ENCODE results near the gene SPPL3.

DNA sequence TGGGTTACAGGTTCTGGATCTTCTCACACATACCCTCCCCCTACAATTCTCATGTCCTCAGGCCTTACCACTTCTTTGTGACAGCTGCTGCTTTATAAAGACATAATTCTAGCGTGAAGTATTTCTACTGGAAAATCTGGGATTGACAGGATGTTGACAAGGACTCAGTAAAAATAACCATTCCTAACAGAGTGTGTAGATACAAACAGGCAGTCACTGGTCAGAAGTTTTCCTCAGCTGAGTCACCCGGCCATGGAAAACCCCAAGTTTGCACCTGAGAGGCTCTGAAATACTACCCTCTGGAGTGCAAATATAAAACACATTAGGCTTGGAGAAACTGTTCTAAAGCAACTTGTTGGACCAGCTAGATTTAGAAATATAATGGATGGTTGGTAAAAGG lies 54.4 kb downstream of the SPPL3 start:
- TF ChIP-seq EZH2 (IDR thresholded peaks at IDR 0.05; ENCODE audit: borderline replicate concordance, low read length) = no peak
- TF ChIP-seq, protein P1, sequence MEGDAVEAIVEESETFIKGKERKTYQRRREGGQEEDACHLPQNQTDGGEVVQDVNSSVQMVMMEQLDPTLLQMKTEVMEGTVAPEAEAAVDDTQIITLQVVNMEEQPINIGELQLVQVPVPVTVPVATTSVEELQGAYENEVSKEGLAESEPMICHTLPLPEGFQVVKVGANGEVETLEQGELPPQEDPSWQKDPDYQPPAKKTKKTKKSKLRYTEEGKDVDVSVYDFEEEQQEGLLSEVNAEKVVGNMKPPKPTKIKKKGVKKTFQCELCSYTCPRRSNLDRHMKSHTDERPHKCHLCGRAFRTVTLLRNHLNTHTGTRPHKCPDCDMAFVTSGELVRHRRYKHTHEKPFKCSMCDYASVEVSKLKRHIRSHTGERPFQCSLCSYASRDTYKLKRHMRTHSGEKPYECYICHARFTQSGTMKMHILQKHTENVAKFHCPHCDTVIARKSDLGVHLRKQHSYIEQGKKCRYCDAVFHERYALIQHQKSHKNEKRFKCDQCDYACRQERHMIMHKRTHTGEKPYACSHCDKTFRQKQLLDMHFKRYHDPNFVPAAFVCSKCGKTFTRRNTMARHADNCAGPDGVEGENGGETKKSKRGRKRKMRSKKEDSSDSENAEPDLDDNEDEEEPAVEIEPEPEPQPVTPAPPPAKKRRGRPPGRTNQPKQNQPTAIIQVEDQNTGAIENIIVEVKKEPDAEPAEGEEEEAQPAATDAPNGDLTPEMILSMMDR (conservative IDR thresholded peaks at IDR 0.05 in 1 of 2, IDR thresholded peaks at IDR 0.05 in 1 of 2; ENCODE audit: extremely low read depth in 1 of 2, insufficient read depth in 1 of 2, low read depth in 1 of 2, low read length in 2 of 2) = peak in 1 of 2 donors; percentile 26

All from mammary epithelial cell (primary cell).